Measurements from ENCODE around the gene RBM27.
"Not testable (repeated sequence)": the region's sequence is repeated elsewhere in the genome, so short reads cannot be mapped to it uniquely, and the experiment has no call there.

RBM27 gene, protein sequence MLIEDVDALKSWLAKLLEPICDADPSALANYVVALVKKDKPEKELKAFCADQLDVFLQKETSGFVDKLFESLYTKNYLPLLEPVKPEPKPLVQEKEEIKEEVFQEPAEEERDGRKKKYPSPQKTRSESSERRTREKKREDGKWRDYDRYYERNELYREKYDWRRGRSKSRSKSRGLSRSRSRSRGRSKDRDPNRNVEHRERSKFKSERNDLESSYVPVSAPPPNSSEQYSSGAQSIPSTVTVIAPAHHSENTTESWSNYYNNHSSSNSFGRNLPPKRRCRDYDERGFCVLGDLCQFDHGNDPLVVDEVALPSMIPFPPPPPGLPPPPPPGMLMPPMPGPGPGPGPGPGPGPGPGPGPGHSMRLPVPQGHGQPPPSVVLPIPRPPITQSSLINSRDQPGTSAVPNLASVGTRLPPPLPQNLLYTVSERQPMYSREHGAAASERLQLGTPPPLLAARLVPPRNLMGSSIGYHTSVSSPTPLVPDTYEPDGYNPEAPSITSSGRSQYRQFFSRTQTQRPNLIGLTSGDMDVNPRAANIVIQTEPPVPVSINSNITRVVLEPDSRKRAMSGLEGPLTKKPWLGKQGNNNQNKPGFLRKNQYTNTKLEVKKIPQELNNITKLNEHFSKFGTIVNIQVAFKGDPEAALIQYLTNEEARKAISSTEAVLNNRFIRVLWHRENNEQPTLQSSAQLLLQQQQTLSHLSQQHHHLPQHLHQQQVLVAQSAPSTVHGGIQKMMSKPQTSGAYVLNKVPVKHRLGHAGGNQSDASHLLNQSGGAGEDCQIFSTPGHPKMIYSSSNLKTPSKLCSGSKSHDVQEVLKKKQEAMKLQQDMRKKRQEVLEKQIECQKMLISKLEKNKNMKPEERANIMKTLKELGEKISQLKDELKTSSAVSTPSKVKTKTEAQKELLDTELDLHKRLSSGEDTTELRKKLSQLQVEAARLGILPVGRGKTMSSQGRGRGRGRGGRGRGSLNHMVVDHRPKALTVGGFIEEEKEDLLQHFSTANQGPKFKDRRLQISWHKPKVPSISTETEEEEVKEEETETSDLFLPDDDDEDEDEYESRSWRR

GRCh38 chr5:146203011-146203871, at the start of gene RBM27:
Gene RBM27, plus strand, starts transcription at chr5:146203605. Its CDS starts 161 bp downstream, at chr5:146203766.
- DNase-seq = peak; percentile 98

DNA sequence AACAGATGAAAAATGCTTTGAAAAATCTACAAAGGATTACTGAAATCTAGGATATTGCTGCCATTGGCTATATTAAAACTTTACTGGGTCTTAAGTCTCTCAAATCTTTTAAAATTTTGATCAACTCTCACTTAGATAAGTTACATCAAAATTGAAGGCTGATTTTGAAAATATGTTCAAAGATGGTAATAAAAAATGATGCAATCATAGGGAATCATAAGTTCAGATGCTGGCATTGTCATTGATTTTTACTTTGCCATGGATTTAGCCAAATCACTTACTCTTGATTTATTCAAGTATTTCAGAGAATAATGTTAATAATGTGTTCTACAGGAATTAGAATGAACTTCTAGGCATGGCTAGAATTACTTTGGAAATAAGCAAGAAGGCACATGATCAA, 45.1 kb upstream of the RBM27 start:
- DNase-seq = no peak

DNA sequence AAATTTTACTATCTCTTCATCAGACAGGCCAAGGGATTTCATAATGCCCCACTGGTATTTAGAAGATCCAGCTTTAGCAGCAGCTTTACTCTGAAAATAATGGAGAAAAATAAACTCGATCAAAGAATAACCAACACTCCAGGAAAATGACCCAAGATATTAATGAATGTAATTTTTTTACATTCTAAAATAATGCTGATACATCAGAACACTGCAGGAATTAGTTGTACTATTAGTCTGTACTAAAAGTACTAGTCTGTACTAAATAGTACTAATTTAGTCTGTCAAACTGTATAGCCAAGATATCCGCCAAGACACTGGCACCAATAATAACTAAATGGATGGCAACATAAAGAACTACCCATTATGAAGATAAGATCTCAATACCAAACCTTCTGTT, 39.0 kb upstream of the RBM27 start:
- no peak for DNase-seq

DNA sequence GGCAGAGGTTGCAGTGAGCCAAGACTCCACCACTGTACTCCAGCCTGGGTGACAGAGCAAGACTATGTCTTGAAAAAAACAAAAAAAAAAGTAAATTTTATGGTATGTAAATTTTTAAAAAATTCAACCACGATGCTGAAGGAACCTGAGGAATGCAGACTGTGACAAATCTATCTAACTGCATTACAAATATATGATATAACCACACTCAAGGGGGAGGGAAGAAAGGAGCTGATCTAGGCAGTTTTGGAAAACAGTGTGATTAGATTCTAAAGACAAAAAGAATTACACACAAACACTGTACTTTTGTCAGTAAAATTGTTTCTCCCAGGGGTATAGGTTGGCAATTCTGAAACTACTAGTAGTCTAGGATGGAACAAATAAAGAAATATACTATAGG, 37.9 kb upstream of the RBM27 start:
- DNase-seq = no peak

- no peak for DNase-seq
These were observed 37.5 kb upstream of the RBM27 start for GRCh38 chr5:146165903-146166302.

GRCh38 chr5:146169076-146169475, 34.3 kb upstream of the RBM27 start:
- no peak for DNase-seq

DNA sequence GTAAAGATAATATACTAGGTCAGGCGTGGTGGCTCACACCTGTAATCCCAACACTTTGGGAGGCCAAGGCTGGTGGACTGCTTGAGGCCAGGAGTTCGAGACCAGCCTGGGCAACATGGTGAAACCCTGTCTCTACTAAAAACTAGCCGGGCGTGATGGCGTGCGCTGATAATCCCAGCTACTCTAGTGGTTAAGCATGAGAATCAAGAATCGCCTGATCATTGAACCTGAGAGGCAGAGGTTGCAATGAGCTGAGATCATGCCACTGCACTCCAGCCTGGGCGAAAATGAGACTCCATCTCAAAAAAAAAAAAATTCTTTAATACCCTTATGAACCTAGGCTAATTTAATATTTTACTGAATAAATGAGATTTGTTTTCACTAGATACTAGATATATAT, 30.4 kb upstream of the RBM27 start:
- not testable (repeated sequence) for DNase-seq

DNA sequence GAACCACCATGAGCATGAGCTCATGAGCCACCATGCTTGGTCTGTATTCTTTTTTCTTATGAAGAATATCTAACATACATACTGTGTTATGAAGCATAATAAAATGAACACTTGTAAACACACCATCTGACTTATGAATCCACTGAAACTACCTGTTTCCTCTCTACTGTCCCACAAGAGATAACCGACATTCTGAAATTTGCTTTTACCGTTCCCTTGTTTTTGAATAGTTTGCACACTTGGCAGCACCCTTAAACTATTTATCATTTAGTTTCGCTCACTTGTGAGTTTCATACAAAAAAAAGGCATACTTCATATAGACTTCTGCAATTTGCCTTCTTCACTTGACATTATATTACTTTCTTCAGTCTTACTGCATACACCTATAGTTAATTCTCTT, 29.8 kb upstream of the RBM27 start:
- DNase-seq = no peak

- DNase-seq = no peak
These were observed 26.6 kb upstream of the RBM27 start for GRCh38 chr5:146176805-146177204.

GRCh38 chr5:146179696-146180095, 23.7 kb upstream of the RBM27 start:
- no peak for DNase-seq

DNA sequence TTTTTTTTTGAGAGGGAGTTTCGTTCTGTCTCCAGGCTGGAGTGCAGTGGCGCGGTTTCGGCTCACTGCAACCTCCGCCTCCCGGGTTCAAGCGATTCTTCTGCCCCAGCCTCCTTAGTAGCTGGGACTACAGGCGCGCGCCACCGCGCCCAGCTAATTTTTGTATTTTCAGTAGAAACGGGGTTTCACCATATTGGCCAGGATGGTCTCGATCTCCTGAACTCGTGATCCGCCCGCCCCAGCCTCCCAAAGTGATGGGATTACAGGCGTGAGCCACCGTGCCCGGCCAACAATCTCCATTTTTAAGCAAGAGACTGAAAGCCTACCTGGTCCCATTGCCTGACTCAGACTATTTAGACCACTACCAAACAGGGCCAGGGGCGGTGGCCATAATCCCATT, 20.0 kb upstream of the RBM27 start:
- not testable (repeated sequence) for DNase-seq

DNA sequence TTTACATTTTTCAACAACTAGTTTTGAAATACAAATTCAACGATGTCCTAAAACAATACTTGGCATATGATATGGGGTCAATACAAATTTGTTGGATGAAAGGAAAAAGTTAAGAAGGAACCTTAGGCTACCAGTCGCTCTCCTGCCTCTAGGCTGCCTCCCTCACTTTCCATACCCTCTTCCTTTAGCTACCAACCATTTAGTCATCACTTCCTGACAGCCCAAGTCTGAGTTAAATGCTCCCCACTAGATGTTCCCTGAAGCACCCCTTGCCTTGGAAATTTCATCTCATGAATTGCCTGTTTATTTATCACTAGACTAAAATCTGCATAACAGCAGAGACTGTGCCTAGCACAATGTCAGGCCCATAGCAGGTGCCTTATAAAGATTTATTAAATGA, 18.2 kb upstream of the RBM27 start:
- no peak for DNase-seq

DNA sequence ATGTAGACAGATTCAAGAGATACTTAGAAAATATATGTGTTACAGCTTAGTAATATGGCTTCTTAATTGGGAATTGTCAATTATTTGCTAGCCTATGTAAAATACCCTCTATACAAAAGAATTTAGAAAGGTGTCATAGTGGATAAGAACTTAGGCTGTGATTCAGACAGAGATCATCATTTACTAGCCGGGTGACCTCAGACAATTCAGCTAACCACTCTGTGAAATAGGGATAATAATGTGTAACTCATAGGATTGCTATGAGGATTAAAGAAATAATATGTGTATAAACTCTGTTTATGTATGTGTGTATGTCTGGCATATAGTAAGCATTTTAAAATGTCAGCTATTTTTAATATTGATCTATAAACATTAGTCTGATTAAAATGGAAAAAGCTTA, 15.0 kb upstream of the RBM27 start:
- no peak for DNase-seq

GRCh38 chr5:146192571-146193043, 10.8 kb upstream of the RBM27 start:
- no peak for DNase-seq

DNA sequence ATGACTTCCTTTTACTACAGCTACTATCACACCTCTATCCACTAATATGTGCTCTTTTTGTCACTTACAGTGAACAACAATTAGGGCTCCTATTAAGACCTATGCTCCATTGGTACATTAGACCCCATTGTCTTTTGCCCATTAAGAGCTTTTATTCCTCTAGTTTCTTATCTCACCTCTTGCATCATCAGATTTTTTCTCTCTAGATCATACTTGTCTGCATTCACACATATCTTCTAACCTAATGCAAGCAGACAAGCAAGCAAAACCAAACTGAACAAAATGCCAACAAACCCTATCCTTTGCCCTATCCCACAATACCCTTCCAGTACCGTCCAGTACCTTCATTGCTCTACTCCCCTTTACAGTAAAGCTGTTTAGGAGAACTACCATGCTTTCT, 10.1 kb upstream of the RBM27 start:
- no peak for DNase-seq

DNA sequence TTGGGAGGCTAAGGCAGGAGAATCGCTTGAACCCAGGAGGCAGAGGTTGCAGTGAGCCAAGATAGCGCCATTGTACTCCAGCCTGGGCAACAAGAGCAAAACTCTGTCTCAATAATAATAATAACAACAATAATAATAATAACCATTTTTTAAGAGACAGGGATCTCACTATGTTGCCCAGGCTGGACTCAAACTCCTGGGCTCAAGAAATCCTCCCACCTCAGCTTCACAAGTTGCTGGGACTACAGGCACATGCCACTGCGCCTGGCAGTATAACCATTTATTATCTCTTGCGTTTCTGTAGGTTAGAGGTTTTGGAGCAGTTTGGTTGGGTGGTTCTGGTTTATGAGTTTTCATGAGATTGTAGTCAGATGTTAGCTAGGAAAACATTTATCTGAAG, 8.4 kb upstream of the RBM27 start:
- DNase-seq = not testable (repeated sequence)

- no peak for DNase-seq
These were observed 6.9 kb upstream of the RBM27 start for GRCh38 chr5:146196459-146197048.

- DNase-seq = no peak
These were observed 4.1 kb upstream of the RBM27 start for GRCh38 chr5:146199176-146199815.

DNA sequence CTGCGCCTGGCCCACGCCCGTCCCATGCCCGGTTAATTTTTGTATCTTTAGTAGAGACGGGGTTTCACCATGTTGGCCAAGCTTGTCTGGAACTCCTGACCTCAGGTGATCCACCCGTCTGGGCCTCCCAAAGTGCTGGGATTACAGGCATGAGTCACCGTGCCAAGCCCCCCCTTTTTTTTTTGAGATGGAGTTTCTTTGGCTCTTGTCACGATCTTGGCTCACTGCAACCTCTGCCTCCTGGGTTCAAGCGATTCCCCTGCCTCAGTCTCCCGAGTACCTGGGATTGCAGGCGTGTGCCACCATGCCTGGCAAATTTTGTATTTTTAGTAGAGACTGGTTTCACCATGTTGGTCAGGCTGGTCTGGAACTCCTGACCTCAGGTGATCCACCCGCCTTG, 1.6 kb upstream of the RBM27 start:
- not testable (repeated sequence) for DNase-seq

GRCh38 chr5:146203872-146204192, 427 bp downstream of the RBM27 start:
- no peak for DNase-seq

DNA sequence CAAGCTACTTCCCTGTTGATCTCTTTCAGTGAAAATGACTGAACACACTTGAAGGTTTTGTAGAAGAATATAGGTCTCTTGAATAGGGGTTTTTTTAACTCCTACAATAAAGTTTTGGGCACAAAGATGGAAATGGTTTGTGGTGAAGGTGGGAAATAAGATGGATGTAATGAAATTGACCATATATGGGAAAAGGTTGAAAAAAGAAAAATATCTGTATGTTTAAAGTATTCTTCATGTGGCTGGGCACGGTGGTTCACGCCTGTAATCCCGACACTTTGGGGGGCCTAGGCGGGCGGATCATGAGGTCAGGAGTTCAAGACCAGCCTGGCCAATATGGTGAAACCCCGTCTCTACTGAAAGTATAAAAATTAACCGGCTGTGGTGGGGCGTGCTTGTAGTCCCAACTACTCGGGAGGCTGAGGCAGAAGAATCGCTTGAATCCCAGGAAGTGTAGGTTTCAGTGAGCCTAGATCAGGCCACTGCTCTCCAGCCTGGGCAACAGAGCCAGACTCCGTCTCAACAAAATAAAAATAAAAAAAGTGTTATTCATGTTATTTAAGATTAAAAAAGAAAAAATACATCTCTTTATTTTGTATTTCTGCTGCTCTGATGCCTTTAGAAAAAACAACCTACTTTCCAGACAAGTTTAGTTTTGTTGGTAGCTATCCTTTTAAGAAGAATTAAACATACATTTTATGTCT, 2.2 kb downstream of the RBM27 start:
- no peak for DNase-seq

All from NCI-H748 treated with DMSO at 0.1 percent for 48 hours (cell line).